CD8-positive, alpha-beta memory T cell (primary cell): Measurements from ENCODE around the gene AHRR. TPM values are rescaled to one million over a fixed set of nuclear protein-coding genes. Genes with fewer than 3 reads are reported as not detected.
A peak's percentile ranks its signal among the peaks of the same experiment; 100 is the strongest.

Experiments
- CTCF ChIA-PET: fragments of 350-600 bp; sonication (Branson Sonifier 250); formaldehyde crosslinking; loops from one replicate; lab custom pipeline; 2021; ENCODE audit warnings: antibody characterized with exemption; lab: Charles Lee
- POLR2A ChIA-PET: fragments of 350-600 bp; sonication (Branson Sonifier 250); formaldehyde crosslinking; loops from one replicate; lab custom pipeline; 2021; ENCODE audit warnings: antibody characterized with exemption; lab: Charles Lee
- DNase-seq, 5 donors: peaks; one replicate each; pipeline versions ENCODE4 v3.0.0 to v3.0.0-alpha.2; 2020 to 2022; ENCODE audit warnings: mixed read lengths in 1 of 5
- H3K27ac ChIP-seq: one replicate; pipeline ENCODE4 v1.7.0; 2013; ENCODE audit warnings: low read depth, mild to moderate bottlenecking, low read length, moderate library complexity
- H3K27me3 ChIP-seq: 2 replicates; pipeline ENCODE4 v1.7.0; 2013; ENCODE audit warnings: low read length, mild to moderate bottlenecking; ENCODE audit not compliant: insufficient read depth, poor library complexity, severe bottlenecking
- H3K36me3 ChIP-seq: 2 replicates; pipeline ENCODE4 v1.7.0; 2013; ENCODE audit warnings: mild to moderate bottlenecking, low read length, moderate library complexity; ENCODE audit not compliant: insufficient read depth
- H3K4me1 ChIP-seq: 2 replicates; pipeline ENCODE4 v1.7.0; 2013; ENCODE audit warnings: mild to moderate bottlenecking, low read length, moderate library complexity; ENCODE audit not compliant: insufficient read depth
- H3K4me3 ChIP-seq: 2 replicates; pipeline ENCODE4 v1.7.0; 2013; ENCODE audit warnings: mild to moderate bottlenecking, low read length
- H3K9me3 ChIP-seq: 2 replicates; pipeline ENCODE4 v1.7.0; 2013; ENCODE audit warnings: mild to moderate bottlenecking, low read length
- H3K27ac Mint-ChIP-seq, 8 donors: one replicate each; pipeline ENCODE4 v1.8.0; 2020 to 2021; ENCODE audit warnings: mixed read lengths in 8 of 8, mild to moderate bottlenecking in 6 of 8, inconsistent platforms in 3 of 8, moderate library complexity in 3 of 8
- H3K27me3 Mint-ChIP-seq, 2 donors: one replicate each; pipeline ENCODE4 v1.8.0; 2020 to 2021; ENCODE audit warnings: mixed read lengths in 2 of 2, mild to moderate bottlenecking in 1 of 2, moderate library complexity in 1 of 2
- H3K36me3 Mint-ChIP-seq, 3 donors: one replicate each; pipeline ENCODE4 v1.8.0; 2020 to 2021; ENCODE audit warnings: mixed read lengths in 3 of 3, inconsistent platforms in 1 of 3, mild to moderate bottlenecking in 1 of 3
- H3K4me1 Mint-ChIP-seq, 3 donors: one replicate each; pipeline ENCODE4 v1.8.0; 2020 to 2021; ENCODE audit warnings: mixed read lengths in 3 of 3, inconsistent platforms in 1 of 3, mild to moderate bottlenecking in 1 of 3
- H3K4me3 Mint-ChIP-seq, 7 donors: one replicate each; pipeline ENCODE4 v1.8.0; 2020 to 2021; ENCODE audit warnings: mixed read lengths in 7 of 7, mild to moderate bottlenecking in 6 of 7, moderate library complexity in 4 of 7, inconsistent platforms in 2 of 7
- H3K9me3 Mint-ChIP-seq, 5 donors: one replicate each; pipeline ENCODE4 v1.8.0; 2020 to 2022; ENCODE audit warnings: mixed read lengths in 5 of 5, mild to moderate bottlenecking in 3 of 5, moderate library complexity in 2 of 5, inconsistent platforms in 1 of 5
- polyA plus RNA-seq: library from polyadenylated mRNA; unstranded; fragments of 300-500 nt; fragmentation: Illumina TruSeq; gene quantifications from one replicate; pipeline ENCODE4 v1.2.3, GENCODE V29; 2021
- total RNA-seq, 2 experiments: library from RNA; stranded (reverse); gene quantifications; one replicate each; pipeline ENCODE4 v1.2.3, GENCODE V29; 2021

Gene AHRR
- total and polyA plus RNA-seq, 3 experiments from 2014 or later: 31.7 to 38.2 TPM; not detected in 1

- H3K27me3 ChIP-seq: no peaks in the 10 kb centered on the region
- ChIA-PET CTCF (no interaction called here), POLR2A (no interaction called here)
- H3K9me3 ChIP-seq: peaks cover 12% of the 10 kb centered on the region
- Mint-ChIP-seq H3K27me3 (no peaks in the 10 kb centered on the region), H3K4me3 (no peak overlapping the region), H3K9me3 (peaks cover 14 to 19% (median 16%) of the 10 kb centered on the region in 5 donors), H3K36me3 (peaks cover 55 to 95% (median 62%) of the 10 kb centered on the region in 3 donors), H3K4me1 (peaks cover 33 to 59% (median 52%) of the 10 kb centered on the region in 3 donors), H3K27ac (peak overlapping the region in 4 of 8 donors; percentile 17 to 86 (median 42))
- peaks cover 17% of the 10 kb centered on the region for H3K4me1 ChIP-seq
- peaks cover 74% of the 10 kb centered on the region for H3K36me3 ChIP-seq
- H3K4me3 ChIP-seq: no peak overlapping the region
- no peak overlapping the region for H3K27ac ChIP-seq
- DNase-seq: peak in 1 of 5 donors; percentile 32
Observed at GRCh38 chr5:453725-454481, 132.4 kb downstream of the AHRR start.

GRCh38 chr5:454936-455335 lies 133.4 kb downstream of the AHRR start:
- no peak overlapping the region for H3K4me3 ChIP-seq
- peaks cover 17% of the 10 kb centered on the region for H3K4me1 ChIP-seq
- CTCF ChIA-PET: interaction anchor here (1.2 kb wide), 1 partner anchor 8 kb away, joined by 3 read pairs; no protein-coding TSS in a partner anchor
- H3K27me3 ChIP-seq: no peaks in the 10 kb centered on the region
- Mint-ChIP-seq H3K27ac (peak overlapping the region in 1 of 8 donors; percentile 66), H3K4me1 (peaks cover 28 to 61% (median 44%) of the 10 kb centered on the region in 3 donors), H3K27me3 (no peaks in the 10 kb centered on the region), H3K9me3 (peaks cover 14 to 19% (median 16%) of the 10 kb centered on the region in 5 donors), H3K36me3 (peaks cover 44 to 95% (median 60%) of the 10 kb centered on the region in 3 donors), H3K4me3 (no peak overlapping the region)
- no peak overlapping the region for H3K27ac ChIP-seq
- DNase-seq: peak in 1 of 5 donors; percentile 40
- peaks cover 74% of the 10 kb centered on the region for H3K36me3 ChIP-seq
- POLR2A ChIA-PET: no interaction called here
- peaks cover 12% of the 10 kb centered on the region for H3K9me3 ChIP-seq

GRCh38 chr5:455806-456205 lies 134.3 kb downstream of the AHRR start:
- no peak overlapping the region for H3K4me3 Mint-ChIP-seq
- ChIA-PET POLR2A (no interaction called here), CTCF (interaction anchor here (1.2 kb wide), 1 partner anchor 9 kb away, joined by 3 read pairs; no protein-coding TSS in a partner anchor)
- H3K27ac Mint-ChIP-seq: peak overlapping the region in 2 of 8 donors; percentile 6 to 32
- H3K36me3 Mint-ChIP-seq: peaks cover 35 to 96% (median 56%) of the 10 kb centered on the region in 3 donors
- H3K27me3 ChIP-seq: no peaks in the 10 kb centered on the region
- H3K4me3 ChIP-seq: no peak overlapping the region
- H3K9me3 Mint-ChIP-seq: peaks cover 14 to 18% (median 16%) of the 10 kb centered on the region in 5 donors
- H3K27ac ChIP-seq: no peak overlapping the region
- DNase-seq: no peak
- H3K4me1 Mint-ChIP-seq: peaks cover 23 to 55% (median 36%) of the 10 kb centered on the region in 3 donors
- no peaks in the 10 kb centered on the region for H3K27me3 Mint-ChIP-seq
- peaks cover 17% of the 10 kb centered on the region for H3K4me1 ChIP-seq
- peaks cover 75% of the 10 kb centered on the region for H3K36me3 ChIP-seq
- H3K9me3 ChIP-seq: peaks cover 12% of the 10 kb centered on the region

GRCh38 chr5:456351-457194 lies 135.1 kb downstream of the AHRR start:
- peaks cover 10 to 13% (median 11%) of the 10 kb centered on the region in 5 donors for H3K9me3 Mint-ChIP-seq
- ChIA-PET POLR2A (no interaction called here), CTCF (no interaction called here)
- Histone ChIP-seq H3K36me3 (peaks cover 70% of the 10 kb centered on the region), H3K4me1 (peaks cover 17% of the 10 kb centered on the region), H3K9me3 (peaks cover 11% of the 10 kb centered on the region), H3K27me3 (no peaks in the 10 kb centered on the region), H3K4me3 (no peak overlapping the region), H3K27ac (no peak overlapping the region)
- peaks cover 28 to 92% (median 49%) of the 10 kb centered on the region in 3 donors for H3K36me3 Mint-ChIP-seq
- H3K4me1 Mint-ChIP-seq: peaks cover 22 to 55% (median 34%) of the 10 kb centered on the region in 3 donors
- H3K27ac Mint-ChIP-seq: peak overlapping the region in 2 of 8 donors; percentile 17 to 58
- H3K27me3 Mint-ChIP-seq: no peaks in the 10 kb centered on the region
- DNase-seq: peak in 1 of 5 donors; percentile 25
- H3K4me3 Mint-ChIP-seq: no peak overlapping the region

GRCh38 chr5:457195-457961 lies 135.9 kb downstream of the AHRR start:
- Mint-ChIP-seq H3K4me1 (peaks cover 18 to 50% (median 28%) of the 10 kb centered on the region in 3 donors), H3K9me3 (peaks cover 3 to 5% (median 3%) of the 10 kb centered on the region in 5 donors), H3K36me3 (peaks cover 20 to 92% (median 46%) of the 10 kb centered on the region in 3 donors), H3K27me3 (no peaks in the 10 kb centered on the region), H3K4me3 (no peak overlapping the region), H3K27ac (peak overlapping the region in 1 of 8 donors; percentile 17)
- H3K36me3 ChIP-seq: peaks cover 66% of the 10 kb centered on the region
- H3K4me1 ChIP-seq: peaks cover 17% of the 10 kb centered on the region
- H3K9me3 ChIP-seq: peaks cover 2% of the 10 kb centered on the region
- no peak overlapping the region for H3K27ac ChIP-seq
- peak in 1 of 5 donors; percentile 34 for DNase-seq
- no peak overlapping the region for H3K4me3 ChIP-seq
- ChIA-PET CTCF (no interaction called here), POLR2A (no interaction called here)
- no peaks in the 10 kb centered on the region for H3K27me3 ChIP-seq

GRCh38 chr5:458547-459353 lies 137.2 kb downstream of the AHRR start:
- H3K36me3 Mint-ChIP-seq: peaks cover 7 to 87% (median 36%) of the 10 kb centered on the region in 3 donors
- Histone ChIP-seq H3K9me3 (no peaks in the 10 kb centered on the region), H3K4me1 (peaks cover 10% of the 10 kb centered on the region), H3K4me3 (no peak overlapping the region), H3K27ac (no peak overlapping the region), H3K36me3 (peaks cover 53% of the 10 kb centered on the region), H3K27me3 (no peaks in the 10 kb centered on the region)
- H3K4me3 Mint-ChIP-seq: no peak overlapping the region
- H3K4me1 Mint-ChIP-seq: peaks cover 9 to 42% (median 17%) of the 10 kb centered on the region in 3 donors
- H3K27ac Mint-ChIP-seq: peak overlapping the region in 4 of 8 donors; percentile 29 to 69 (median 46)
- DNase-seq: peak in 1 of 5 donors; percentile 47
- ChIA-PET CTCF (interaction anchor here (1.4 kb wide), 1 partner anchor 12 kb away, joined by 5 read pairs; no protein-coding TSS in a partner anchor), POLR2A (no interaction called here)
- H3K27me3 Mint-ChIP-seq: no peaks in the 10 kb centered on the region
- H3K9me3 Mint-ChIP-seq: no peaks in the 10 kb centered on the region
